Embryonic facial prominence (tissue), 1 donor: ENCODE data around the gene ATOSB.
A peak's percentile ranks its signal among the peaks of the same experiment; 100 is the strongest.

Experiments used
- DNase-seq: peaks from one replicate; pipeline ENCODE4 v3.0.0-alpha.2; 2016; ENCODE audit errors: extremely low spot score

The ATOSB gene

DNA sequence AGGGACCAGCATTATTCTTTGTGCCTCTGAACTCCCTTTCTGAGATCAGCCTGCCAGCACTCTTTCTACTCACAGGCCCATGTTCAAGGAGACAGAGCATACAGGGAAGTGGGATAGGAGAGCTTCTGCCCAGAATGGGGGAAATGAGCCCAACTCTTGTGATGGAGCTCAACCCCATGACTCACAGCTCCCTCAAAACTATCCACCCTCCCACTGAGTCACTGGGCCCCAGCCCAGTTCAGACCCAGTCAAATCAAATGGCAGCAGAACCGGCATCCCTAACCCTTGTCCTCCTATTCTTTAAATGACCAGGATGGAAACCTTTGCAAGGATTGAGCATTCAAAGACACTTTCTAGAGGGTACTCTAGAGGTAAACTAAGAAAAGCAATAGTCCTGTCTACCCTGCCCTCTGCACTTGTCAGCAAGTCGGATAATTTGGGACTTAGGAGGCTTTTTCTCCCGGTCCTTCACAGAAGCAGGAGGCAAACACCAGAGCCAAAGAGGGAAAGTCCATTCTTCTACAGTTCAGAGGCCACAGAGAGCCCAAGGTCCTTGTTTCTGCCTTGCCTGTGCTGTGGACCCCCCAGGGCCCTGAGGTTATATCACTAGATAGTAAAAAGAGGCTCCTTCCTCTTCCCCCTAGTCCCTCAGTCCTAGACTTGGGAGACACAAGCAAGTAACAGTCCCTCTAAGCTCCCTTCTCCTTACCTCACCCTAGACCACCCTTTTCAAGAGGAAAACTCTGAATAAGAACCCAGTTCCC is 3.2 kb downstream of the ATOSB start:
- no peak for DNase-seq

DNA sequence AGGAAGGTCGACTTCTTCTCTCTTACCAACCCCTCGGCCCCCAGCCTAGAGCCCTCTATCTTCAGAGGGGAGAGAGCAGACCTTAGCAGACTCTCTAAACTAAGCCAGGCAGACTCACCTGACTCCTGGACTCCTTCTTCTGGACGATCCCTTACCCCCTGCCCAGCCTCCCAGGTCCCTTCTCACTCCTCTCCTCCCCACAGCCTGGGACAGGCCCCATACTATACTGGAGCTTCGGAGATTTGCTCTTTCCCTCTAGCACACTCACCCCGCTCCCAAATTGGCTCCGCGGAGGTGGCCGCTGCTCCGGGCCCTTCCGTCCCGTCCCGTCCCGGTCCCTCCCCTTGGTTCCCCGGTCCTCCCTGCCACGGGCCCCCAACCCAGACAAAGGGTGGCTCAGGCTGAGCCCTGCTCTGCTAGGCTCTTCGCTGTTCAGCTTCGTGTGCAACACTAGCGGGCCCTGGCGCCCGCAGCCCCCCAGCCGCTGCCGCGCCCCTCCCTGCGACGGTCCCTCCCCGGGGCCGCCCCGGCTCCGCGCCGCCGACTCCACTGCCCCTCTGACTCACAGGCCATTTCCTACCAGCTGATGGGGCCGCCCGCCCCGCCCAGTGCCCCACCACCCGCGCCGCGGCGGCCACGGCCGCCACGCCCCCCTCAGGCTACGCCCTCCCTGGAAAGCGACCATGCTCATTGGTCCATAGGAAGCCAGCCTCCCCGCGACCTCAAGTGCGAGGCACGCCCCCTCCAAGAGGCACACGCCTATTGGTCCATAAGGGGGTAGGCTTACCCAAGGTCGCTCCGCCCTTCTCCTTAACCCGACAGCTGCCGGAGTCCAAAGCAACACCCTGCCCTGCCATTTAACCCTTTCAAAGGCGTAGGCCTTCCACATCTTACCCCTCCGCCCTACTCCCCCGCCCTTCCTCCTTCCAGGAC is 4.4 kb downstream of the ATOSB start:
- peak; percentile 91 for DNase-seq

DNA sequence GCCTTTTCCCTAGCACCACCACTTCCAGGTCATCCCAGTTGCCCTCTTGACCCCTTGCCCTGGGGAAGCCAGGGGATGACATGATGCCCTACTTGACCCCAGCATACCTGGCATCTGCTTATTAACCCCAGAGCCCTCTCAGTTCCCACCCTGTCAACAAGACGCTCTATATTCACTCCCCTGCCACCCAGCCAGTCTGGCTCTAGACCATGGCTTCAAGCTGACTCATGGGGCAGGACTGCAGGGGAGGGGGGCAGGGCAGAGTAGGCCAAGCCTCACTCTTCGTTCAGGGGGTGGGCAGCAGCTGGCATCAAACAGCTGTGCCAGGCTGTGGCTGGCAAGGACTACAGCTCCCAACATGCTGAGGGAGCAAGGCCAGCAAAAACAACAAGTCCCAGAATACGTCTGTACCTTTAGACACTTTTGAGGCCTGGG is 5.3 kb downstream of the ATOSB start:
- no peak for DNase-seq

DNA sequence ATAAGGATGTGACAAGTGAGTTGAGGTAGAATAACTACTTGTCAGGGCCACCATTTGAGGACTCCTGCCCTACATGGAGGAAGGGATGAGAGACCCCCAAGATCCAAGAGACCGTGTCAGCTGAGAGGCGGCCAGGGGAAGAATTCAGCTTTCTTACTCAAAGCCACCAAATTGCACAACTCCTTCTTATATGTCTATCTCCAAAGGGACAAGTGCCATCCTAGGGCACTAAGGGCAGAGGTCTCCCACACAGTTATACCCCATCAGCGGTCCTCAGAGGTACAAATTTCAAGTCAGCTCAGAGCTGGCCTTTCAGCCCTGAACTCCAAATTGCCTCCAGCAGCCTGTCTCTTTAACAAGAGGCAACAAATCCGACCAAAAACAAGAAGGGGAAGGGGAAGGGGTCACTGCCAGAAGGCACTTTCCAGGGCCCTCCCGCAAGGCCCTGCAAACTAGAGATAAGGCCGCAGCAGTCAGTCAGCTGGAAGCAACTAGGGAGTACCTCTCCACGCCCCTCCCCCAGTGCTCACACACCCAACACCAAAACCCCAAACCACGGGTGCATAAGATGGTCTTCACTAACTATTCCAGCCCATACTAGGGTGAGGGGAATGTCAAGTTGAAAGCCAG is 6.6 kb downstream of the ATOSB start:
- DNase-seq = no peak

DNA sequence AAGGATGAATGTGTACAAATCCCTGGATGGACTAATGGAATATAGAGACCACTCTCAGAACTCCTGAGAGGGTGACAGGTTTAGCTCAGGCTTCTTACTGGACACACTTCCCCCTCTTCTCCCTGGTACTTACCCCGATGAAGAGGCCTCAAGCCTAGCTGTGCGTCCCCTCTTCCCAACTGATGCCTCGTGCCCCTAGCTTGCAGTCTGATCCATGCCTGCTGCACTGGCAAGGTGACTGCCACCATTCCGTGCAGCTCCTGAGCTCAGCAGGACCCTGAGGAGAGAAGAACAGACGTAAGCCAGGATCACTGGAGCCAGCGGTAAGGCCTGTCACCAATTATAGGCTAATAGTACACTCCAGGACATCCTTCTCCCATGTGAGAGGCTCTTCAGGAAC is 7.2 kb downstream of the ATOSB start:
- no peak for DNase-seq

DNA sequence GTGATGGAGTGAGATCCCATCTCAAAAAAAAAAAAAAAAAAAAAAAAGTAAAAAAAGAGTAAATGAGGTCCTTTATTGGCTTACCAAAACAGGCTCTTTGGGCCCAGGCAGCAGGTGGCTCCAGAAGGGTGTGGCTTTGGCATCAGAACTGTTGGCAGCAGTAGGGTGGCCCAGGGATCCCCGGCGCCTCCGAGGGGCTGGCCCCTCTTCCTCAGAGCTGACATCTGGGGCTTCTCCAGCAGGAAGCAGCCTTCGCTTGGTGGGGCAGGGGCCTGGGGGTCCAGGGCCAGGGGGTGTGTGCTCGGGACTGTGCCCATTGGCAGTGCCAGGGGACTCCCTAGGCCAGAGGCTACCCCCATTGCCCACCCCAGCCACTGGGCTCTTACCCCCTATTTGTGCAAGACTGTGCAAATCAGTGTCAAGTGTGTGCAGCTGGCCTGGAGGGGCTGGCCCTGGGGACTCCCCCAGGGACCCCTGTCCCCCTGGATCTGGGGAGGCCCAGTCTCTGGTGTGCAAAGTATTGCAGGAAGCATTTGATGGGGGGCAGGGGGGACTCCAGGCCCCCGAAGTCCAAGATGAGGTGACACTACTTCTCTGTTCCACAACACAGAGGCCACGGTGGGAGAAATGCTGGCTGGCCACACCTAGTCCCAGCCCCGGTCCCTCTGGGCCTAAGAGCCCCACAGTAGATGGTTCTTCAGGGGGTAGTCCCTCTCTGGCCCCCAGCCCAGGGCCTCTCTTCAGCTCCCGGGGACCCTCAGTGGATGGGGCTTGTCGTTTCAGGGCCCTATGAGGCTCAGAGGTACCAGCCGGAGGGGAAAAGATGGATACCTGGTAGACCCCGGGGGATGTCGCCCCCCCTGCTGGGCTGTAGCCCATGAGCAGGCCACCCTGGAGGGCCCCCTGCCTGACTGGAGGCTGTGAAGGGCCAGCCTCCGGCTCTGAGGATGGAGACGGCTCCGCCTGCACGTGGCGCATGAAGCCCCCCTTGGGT is 8.1 kb downstream of the ATOSB start:
- DNase-seq = no peak

DNA sequence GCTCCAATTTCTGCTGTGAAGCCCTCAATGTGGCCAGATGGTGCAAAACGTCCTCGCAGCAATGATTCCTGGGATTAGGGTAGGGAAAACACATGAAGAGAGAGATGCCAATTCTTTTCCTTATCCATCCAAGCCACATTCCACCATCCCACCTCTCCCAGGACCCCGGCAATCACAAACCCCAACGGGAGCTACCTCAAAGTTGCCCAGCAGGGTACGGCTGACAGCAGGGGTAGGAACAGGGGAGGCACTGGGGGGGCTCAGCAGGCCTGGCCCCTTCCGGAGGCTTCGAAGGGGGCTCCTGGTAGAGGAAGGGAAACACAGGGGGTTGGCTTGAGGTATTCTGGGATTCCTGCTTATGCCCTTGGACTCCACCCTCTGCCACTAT is 9.3 kb downstream of the ATOSB start:
- DNase-seq = no peak

DNA sequence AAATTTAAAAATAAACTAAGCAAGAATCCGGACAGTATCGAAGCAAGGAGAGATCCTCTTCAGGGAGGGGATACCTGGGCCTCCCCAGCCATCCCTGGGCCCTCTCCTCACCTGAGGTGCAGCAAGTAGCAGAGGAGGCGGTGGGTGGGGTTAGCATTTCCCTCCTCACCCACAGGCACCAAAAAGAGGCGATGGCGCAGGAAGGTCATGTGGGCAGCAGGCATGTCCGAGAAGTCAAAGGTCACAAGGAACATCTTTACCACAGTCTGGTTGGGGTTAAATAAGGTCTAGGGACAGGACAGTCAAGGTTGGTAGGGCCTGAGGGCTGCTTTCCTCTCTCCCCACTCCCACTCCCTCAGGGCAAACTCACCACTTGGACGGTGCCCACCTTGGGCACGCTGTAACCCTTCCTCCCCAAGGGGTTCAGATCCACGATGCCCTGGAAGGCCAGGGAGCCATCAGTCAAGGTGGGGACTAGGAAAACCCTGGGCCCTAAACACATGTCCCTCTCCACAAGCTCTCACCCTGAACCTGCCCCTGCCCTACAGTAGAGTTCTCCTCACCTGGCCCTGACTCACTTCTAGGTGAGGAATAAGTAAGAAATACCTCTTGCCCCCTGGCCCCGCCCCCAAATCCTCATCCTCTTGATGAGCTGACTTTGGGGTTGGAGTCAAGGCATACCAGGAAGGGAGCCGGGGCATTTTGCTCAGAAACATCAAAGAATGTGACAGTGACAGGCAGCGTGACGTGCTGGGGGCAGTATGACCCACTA is 9.9 kb downstream of the ATOSB start:
- no peak for DNase-seq

DNA sequence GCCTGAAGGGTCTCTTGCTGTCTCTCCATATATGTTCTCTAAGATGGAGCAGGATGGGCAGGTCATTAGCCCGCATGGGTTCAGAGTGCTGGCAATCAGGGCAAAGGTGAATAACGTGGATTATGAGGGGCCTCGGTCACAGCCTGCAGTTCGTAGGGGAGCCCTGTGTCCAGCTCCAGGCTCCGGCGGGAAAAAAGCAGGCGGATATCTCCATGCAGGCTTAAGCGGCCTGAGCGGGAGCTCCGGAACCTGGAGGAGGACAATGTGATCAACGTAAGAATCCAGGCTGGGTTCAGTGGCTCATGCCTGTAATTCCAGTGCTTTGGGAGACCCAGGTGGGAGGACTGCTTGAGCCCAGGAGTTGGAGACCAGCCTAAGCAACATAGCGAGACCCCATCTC is 10.5 kb downstream of the ATOSB start:
- no peak for DNase-seq

DNA sequence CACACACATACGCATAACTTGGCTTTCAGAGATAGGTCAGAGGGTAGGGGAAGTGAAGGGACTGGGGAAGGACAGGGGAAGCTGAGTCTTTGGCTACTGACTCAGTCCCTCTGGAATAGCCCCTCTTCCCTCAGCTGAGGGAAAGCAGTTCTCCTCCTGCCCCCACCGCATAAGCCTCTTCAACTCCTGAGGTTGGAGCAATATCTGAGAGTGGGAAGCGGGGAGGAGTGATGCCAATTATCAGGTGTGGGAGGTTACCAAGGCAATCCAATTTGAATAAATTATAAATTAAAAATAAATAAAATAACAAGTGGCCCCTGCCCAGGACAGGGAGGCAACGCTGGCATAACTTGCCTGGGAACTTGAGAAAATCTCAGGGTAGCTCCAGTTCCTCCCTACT is 11.1 kb downstream of the ATOSB start:
- DNase-seq = no peak

DNA sequence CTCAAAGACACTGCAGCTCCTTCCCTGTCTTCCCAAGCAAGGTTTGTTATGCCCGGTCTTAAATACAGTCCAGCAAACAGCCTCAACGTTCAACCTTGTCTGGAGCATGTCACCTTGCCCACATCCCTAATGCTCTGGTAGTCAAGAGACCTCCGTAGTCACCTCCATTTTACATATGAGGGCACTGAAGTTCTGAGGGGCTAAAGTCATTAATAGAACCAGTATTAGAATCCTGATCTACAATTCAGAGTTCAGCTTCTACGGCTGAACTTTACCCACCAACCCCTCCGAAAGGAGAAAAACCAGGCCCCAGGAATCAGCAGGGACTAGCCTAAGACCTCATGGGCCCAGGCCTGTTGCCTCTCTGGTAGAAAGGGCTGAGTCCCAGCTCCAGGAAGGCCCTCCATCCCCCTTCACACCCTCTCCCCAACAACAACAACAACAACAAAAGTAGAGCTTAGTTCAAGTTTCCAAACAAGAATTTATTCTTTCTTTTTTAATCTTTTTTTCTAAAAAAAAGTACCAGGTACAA is 11.9 kb downstream of the ATOSB start:
- no peak for DNase-seq

DNA sequence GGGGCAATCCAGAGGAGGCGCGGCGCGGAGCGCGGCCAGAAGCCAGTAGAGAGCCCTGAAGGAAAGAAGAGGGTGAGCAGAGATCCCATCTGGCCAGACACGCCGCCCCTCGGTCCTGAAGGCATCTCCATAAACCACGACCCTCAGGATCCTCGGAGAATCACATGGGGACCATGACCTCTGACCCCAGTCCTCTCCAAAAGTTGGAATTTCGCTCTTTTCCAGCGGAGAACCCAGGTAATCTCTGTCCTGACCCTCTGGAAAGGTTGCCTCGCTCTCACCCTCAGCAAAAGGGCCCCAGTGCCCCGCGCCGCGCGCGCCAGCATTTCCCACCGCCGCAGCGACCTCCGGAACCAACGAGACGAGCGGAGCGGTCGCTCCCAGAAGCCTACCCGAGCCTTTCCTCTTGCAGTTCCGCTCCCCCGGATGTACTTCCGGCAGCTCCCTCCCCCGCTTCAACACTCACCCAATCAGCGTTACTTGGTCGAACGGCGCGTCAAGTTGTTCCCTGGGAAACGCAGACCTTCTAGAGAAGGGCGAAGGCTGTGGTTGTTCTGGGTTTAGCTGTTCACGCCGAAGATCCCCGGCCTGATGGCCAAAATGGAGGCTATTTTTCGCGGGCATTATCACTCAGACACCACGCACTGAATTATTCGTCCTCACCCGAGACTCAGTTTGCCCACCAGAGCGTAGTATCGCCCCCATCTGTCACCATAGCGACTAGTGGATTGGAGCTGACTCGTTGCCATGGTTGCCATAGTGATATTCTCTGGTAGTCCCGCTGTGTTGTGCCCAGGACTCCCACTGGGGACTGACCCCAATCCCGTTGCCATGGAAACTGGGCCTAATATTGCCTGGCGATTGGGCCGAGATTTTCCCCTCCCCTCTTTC is 12.6 kb downstream of the ATOSB start, which contains the start of gene STOML2:
Gene STOML2, minus strand, starts transcription at position 363 of the 891 bp plus-strand sequence. Its CDS starts 37 bp downstream, at position 326.
- DNase-seq = peak; percentile 95

DNA sequence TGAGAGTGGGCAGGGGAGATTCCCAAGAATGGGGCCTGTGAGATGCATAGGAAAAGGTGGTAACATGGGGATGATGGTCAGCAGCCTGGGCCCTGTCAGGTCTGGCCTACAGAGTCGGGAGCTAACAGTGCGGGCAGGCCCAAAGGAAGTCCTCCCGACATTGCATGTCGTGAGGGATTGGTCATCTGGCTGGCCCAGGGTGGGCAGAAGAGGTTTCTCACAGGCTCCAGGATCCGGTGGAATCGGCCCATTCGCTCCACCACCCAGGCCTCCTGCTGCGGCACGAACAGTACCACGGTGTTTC is 13.2 kb downstream of the ATOSB start:
- no peak for DNase-seq

DNA sequence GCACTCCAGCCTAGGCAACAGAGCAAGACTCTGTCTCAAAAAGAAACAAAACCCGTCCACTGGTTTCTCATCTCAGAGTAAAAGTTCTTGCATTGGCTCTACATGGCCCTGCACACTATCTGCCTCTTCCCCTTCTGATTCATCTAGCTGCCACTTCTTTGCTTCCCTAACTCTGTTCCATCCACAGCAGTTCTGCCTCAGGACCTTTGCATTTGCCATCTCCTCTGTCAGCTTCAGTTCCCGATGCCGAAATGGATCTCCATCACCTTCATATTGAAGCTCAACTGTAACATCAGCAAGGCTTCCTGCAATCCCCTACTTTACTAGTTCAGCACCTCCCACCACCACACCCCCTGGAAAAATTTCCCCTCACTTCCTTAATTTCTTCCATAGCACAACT is 18.1 kb downstream of the ATOSB start:
- DNase-seq = no peak

DNA sequence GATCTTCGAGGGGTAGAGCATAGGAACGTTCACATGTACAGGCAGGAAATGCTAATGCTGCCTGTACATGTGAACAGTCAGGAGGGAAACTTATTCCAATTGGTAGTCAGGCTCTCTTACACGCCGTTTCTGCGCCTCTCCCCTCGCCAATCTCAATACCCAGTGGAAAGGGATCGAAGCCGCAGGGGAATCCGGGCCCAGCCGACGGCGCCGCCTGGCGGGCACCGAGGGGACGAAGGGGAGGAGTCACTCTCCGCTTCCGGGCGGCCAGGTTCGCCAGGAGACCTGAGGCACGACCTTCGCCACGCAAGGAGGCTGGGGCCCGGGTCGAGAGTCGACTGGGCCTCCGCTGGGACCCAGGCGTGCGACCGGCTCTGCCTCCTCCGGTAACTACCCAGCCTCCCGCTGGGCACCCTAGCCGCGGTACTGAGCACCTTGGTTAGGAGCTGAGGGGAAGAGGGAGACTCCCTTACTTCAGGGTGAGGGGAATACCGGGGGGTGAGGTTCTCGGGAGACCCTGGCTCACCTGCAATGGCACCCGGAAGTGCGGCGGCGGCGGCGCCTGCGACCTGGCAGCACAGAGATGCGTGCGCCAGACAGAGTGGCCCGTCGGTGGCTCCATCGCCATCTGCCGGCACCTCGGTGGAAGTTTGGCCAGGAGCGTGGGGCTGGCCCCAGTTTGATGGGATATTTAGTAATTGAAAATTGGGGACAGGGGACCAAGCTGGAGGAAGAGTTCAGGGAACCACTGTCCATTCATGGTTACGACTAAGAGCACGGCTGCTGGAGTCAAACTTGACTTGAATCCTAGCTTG is 19.4 kb downstream of the ATOSB start, which contains the start of gene PIGO:
Gene PIGO, minus strand, starts transcription at position 557 of the 815 bp plus-strand sequence. CDS start 1,026 bp downstream, outside the sequence.
- DNase-seq = peak; percentile 69

DNA sequence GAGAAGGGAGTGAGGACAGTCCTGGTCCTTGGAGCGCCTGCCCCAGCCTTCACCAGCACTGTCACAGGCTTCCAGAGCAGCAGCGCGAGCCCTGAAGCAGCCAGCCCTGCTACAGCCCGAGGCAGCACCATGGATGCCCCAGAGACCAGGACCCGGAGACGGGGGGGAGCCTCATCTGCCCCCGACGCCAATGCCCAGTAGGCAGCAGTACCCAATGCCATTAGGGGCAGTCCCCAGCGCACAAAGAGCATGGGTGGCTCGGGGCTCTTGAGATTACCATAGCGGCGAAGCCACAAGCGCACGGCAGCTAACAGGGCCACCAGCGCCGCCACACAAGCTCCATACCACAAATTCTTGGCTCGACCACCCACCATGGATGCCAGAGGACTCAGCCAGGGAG is 24.1 kb downstream of the ATOSB start:
- no peak for DNase-seq

DNA sequence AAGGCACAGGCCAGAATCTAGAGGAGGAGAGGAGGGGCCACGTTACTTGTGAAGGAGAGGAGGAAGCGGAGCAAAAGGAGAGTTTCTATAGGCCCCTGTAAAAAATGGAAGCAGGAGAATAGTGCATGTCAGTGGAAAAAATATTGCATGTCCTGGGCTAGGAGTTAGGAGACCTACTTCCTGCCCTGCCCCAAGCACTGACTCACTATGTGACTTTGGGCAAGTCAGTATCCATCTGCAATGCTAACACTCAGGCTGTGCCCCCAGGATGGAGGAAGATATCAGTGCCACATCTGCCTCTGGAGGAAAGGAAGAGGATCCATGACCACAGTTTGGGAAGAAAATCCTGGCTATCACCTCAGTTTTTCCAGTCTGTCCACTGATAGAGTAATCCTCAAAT is 26.2 kb downstream of the ATOSB start:
- DNase-seq = no peak

DNA sequence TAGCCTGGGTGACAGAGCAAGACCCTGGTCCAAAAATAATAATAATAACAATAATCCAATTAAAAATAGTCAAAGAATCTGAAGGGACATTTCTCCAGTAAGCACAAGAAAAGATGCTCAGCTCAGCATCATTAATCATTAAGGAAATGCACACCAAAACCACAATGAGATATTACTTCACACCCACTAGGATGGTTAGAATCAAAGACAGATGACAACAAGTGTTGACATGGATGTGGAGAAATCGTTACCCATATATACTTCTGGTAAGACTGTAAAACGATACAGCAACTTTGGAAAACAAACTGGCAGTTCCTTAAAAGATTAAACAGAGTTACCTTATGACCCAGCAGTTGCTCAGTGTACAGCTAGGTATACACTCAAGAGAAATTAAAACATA is 30.6 kb downstream of the ATOSB start:
- DNase-seq = no peak
